HG02759 (cell line): ENCODE measurements around the gene ATP9A.
"Not testable (repeated sequence)": the region's sequence is repeated elsewhere in the genome, so short reads cannot be mapped to it uniquely, and the experiment has no call there.

Experiments used
- ATAC-seq: cut with Tn5 transposase; IDR thresholded peaks from one replicate; pipeline ENCODE4 v1.9.1; 2021; ENCODE audit warnings: mild to moderate bottlenecking, moderate library complexity; ENCODE audit not compliant: unreplicated experiment

ATP9A gene

GRCh38 chr20:51696304-51697071 lies 71.7 kb downstream of the ATP9A start:
- ATAC-seq, result no peak

- ATAC-seq, result no peak
Observed at GRCh38 chr20:51695574-51696303, 72.5 kb downstream of the ATP9A start.

- no peak for ATAC-seq
Observed at GRCh38 chr20:51692806-51693400, 75.3 kb downstream of the ATP9A start.

DNA sequence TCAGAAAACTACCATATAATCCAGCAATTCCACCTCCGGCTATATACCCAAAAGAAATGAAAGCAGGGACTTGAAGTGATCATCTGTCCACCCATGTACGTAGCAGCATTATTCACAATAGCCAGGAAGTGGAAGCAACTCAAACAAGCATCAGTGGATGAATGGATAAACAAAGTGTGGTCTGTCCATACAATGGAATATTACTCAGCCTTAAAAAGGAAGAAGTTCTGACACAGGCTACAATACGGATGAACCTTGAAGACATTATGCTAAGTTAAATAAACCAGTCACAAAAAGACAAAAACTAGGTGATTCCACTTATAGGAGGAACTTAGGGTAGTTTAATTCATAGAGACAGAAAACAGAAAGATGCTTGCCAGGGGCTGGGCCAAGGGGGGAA lies 76.5 kb downstream of the ATP9A start:
- ATAC-seq, result no peak

DNA sequence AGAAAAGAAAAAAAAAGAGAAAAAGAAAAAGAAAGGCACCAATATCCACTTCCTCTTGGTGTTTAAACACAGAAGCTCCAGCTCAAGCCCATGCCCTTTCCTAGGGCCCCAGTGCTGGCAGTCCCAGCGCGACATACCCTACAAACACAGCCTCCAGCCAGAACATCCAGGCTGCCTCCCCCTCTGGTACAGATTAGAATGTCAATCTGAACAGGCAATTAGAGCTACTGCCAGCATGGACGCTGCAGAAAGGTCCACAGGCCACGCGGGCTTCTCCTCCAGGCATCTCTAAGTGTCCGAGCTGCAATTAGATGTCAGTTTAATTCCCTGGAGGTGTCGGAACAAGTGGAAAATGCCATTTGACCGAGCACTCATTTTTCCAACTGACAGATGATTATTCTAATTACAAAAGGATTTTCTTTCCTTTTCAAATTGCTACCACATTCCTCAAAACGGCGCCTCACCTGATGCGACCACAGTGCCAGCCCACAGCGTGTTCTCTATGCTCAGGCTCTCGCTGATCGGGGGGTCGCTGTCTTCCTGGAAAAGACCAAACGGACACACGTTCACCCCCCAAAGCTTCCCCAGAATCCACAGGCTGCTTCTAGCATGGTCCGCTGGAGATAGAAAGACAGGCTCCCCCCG lies 79.5 kb downstream of the ATP9A start:
- no peak for ATAC-seq

GRCh38 chr20:51687630-51688029 lies 80.6 kb downstream of the ATP9A start:
- ATAC-seq, result no peak

GRCh38 chr20:51687108-51687507 lies 81.1 kb downstream of the ATP9A start:
- no peak for ATAC-seq

- not testable (repeated sequence) for ATAC-seq
Observed at GRCh38 chr20:51685494-51685893, 82.7 kb downstream of the ATP9A start.

- ATAC-seq, result no peak
Observed at GRCh38 chr20:51680067-51680749, 88.0 kb downstream of the ATP9A start.

- no peak for ATAC-seq
Observed at GRCh38 chr20:51679254-51679921, 88.8 kb downstream of the ATP9A start.

DNA sequence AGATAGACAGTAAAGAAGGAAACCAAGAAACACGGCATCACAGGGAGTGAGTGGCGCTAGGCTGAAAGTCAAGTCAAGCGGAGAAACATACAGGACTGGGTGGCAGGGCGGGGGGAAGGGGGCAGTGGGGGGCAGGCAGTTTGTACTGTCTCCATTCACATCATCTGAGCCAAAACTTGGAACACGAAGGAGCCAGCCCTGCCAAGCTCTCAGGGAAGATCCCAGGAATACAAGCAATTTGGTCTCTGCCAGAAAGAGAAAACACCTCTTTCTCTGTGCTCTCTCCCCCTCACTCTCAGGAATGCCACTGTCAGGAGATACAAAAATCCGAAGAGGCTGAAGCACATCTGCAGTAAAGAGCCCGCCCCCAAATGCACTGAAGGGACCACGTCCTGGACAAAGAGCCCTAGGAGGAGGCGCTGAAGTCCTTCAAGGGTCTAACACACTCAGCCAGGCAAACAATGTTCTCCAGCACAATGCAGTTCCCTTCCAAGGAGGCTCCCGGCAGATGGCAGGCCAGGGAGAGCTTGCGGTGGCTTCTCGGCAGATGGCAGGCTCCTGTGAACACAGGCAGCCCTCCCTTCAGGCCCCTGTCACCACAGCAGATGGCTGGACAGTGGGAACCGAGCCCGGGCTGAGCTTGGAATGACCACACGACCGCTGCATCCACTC lies 90.0 kb downstream of the ATP9A start:
- no peak for ATAC-seq

GRCh38 chr20:51668947-51669346 lies 99.2 kb downstream of the ATP9A start:
- ATAC-seq, result no peak

GRCh38 chr20:51668515-51668914 lies 99.7 kb downstream of the ATP9A start:
- ATAC-seq, result no peak

DNA sequence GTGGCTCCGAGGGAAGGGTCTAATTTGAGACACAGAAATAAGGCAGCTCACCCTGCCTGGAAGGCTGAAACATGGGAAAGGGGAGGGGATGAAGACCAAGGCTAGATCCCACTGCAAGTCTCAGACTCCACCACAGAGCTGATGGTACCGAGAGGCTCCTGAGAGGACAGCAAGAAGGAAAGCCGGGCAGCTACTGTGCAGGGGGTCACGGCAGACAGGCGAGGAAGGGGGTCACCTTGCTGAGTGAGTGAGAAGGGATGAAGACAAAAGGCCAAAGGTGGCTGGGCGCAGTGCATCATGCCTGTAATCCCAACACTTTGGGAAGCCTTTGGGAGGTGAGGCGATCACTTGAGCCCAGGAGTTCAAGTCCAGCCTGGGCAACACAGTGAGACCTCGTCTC lies 100.7 kb downstream of the ATP9A start:
- no peak for ATAC-seq

GRCh38 chr20:51667002-51667408 lies 101.2 kb downstream of the ATP9A start:
- ATAC-seq, result no peak

DNA sequence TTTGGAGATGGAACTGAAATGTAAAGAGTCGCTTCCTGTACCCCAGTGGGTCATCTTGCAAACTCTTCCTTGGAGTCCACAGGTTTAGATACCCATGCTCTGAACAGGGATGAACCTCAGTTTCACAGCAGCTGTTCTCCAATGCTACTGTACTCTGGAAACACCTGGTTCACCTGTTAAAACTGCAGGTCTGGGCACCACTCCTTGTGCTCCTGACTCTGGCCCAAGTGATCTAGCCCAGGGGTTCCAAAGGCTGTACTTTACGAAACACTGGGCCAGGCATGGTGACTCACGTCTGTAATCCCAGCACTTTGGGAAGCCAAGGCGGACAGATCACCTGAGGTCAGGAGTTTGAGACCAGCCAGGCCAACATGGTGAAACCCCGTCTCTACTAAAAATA lies 102.1 kb downstream of the ATP9A start:
- no peak for ATAC-seq

DNA sequence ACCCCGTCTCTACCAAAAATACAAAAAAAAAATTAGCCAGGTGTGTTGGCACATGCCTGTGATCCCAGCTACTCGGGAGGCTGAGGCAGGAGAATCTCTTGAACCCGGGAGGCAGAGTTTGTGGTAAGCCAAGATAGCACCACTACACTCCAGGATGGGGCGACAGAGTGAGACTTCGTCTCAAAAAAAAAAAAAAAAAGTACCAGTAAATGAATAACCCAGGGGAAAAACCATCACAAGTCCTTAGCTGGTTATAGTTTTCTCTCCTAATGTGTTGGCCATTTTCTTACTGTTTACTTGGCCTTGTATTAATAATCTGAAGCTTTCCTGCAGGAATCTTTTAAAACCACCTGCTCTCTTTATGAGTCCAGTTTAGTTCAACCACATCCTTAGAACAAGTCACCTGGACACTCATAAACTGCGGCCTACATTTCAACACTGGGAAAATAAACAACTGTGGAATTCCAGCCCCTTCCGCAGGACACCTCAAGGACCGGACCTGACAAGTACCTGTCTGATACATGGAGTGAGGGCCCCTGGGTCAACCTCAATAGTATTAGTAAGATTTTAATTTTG lies 102.6 kb downstream of the ATP9A start:
- no peak for ATAC-seq

DNA sequence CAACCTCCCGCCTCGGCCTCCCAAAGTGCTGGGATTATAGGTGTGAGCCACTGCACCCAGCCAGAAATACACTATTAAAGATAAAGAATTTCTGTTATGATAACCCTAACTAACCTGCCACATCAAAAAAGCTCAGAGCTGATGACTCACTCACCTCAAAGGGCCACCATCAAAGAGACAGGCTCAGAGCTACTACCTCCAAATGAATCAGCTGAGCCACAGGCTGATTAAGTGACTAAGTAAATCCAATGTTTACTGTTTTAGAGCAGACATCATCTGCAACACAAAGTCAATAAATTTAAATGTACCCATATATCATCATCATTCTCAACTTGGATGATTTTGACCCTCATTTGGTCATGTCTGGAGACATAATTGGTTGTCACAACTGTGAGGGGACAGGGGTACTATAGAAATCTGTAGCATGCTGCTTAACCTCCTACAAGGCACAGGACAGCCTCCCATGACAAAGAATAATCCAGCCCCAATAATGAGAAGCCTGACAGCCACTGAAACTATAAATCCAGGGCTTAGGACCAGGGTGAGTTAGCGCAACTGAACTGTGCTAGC lies 106.5 kb downstream of the ATP9A start:
- ATAC-seq, result peak; percentile 56
